SKM-1 treated with dmso at 0.1 percent for 144 hours (cell line): ENCODE measurements around the gene PCNX2.
"Not testable (repeated sequence)": the region's sequence is repeated elsewhere in the genome, so short reads cannot be mapped to it uniquely, and the experiment has no call there.

Experiments
- DNase-seq: peaks from one replicate; lab custom pipeline; 2025; ENCODE audit not compliant: unreplicated experiment; lab: John Stamatoyannopoulos, UW

The PCNX2 gene

DNA sequence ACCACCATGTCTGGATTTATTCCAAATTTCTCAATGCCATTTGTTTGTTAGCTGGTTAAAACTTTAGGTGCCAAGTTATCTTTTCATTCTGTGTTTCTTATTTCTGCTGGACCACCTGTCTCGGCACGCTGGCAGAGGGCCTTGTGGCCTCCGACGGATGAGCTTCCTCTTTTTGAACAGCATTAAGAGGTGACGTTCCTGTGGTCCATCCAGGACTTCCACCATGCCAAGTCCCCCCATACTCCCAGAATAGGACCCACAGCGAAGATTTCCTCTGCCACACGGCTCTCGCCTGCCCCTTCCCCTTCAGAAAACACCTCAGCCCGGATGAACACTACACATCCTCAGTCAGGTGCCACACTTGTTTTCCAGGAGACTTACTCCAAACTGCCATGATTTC is 271.3 kb downstream of the PCNX2 start:
- DNase-seq, result no peak

DNA sequence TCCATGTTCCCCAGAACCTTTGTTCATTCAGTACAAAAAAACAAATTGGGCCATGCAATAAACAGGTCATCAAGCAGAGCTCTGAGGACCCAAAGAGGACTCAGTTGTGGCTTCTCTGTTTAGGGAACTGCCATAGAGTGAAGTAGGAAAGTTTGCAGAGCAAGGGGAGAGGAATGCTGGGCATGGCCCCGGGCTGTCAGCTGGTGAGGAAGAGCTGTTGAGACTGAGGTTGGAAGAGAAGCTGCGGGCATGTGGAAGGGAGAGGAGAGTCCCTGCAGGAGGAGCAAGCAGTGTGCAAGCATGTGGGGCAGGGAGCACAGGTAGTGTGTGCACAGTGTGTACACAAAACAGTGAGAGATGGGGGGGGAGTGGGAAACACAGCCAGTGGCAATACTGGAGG is 273.3 kb downstream of the PCNX2 start:
- no peak for DNase-seq

GRCh38 chr1:233020426-233020825 is 275.1 kb downstream of the PCNX2 start:
- DNase-seq, result no peak

GRCh38 chr1:233019778-233020325 is 275.7 kb downstream of the PCNX2 start:
- no peak for DNase-seq

DNA sequence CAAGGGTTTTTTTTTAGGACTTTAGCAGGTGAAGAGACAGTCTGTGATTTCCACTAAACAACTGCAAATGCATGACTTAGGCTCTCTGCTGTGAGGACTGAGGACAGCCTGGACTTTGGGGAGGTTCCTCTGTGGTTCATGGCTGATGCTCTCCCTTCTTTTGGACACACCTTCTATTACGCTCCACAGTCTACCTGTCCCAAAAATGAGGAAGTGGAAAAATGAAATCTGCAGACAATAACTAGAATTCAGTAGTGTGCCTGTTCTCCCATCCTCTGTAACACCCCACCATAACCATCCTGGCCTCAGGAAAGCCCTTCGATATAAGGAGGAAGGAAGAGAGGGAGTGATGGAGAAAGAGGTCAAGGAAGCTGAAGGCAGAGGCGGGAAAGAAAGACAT is 276.4 kb downstream of the PCNX2 start:
- no peak for DNase-seq

DNA sequence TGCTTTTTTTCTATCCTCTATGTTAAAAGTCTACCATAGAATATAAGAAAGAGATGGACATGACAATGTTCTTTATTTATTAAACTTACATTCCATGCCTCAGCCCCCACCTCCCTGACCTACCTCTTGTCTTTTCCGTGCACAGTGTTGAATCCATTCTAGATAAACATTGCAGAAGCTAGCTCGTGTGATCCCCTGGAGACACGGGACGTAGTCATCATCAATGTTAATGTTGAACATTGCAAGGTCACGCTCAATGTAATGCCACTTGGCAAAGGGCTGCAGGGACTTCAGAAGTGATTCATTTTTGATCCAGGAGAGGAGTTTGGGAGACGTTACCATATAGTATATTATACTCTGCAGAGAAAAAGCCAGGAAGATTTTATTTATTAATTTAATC is 278.7 kb downstream of the PCNX2 start:
- no peak for DNase-seq

DNA sequence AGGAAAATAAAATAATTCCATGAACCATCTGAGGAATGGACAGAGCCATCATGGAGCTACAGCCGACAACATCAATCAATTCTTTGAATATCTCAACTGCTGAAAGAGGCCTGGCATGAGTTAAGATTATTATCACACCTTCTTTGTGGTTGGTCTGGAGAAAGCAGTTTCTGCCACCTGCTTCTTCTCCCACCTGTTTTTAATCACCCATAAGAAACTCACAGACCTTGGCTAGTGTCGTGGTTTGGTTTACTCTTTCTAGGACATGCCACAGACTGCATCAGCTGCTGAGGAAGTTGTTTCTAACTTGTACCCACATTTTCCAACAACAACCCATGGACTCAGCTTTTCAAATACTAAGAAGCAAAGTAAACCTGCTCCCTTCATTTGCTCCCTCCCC is 279.6 kb downstream of the PCNX2 start:
- no peak for DNase-seq

- DNase-seq, result no peak
These were observed 283.5 kb downstream of the PCNX2 start for GRCh38 chr1:233012021-233012420.

DNA sequence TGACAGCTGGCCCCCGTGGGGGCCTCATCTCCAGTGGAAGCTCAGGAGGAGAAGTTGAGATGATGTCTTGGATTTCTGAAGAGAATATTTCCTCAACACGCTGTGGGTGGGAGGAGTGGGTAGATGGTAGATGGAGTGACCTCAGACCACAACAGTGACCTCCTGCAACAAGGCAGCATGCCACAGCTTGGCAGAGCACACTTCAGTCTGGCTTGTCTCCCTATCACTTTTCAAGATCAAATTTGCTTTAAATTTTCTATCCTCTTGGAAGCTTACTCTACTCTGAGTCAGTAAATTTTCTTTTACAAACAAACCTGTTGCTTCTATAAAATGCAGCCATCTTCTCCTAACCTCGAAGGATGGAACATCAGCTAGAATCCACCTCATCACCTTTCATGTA is 285.4 kb downstream of the PCNX2 start:
- DNase-seq, result no peak

DNA sequence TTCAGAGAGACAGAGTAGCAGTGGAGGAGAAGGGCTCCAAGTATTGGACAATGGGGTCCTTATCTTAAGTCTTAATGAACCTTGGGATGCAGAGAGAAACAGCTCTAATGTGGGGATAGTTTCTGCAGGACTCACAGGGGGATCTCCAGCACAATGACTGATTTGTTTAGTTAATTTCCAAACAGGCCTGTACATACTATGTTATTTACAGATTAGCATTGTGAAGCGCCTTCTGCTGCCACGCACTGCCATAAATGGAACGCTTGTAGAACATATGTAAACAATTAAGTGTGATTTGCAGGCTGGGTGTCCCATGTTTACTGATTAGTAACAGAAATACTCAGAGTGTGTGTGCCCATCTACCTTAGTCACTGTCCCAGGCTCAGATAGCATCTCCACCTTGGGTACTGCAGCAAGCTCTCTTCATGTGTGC is 289.0 kb downstream of the PCNX2 start:
- no peak for DNase-seq

DNA sequence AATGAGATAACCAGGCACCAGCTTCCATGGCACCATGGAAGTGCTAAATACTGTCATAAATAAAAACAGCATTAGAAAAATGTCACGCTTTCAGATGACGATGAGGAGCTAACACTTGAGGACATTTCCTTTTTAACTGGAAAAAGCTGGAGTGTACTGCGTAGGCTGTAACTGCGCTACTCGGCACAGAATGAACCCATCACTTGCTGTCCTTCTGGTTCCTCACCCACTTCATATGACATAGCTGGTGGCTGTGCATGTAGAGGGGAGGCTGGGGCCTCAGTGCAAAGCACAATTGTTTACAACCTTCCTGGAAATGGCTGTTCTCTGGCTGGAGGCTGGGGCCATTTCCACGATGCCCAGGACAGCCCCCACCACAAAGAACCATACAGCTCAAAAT is 289.4 kb downstream of the PCNX2 start:
- no peak for DNase-seq

DNA sequence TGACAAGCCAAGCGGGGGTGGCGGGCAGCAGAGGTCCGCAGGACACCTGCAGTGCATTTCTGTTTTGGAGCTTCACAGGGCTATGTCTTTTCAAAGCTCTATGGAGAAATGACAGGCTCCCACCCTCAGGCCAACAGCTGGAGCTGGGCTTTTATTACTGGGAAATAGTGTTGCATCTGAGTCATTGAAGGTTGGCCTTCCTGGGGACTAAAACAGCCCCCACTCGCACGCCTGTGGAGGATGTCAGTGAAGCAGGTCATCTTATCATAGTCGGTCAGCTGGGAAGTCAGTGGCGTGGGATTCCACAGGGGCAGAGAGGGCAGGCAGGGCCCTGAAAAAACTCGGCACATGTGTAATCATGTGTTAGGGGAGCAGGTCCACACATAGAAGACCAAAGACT is 289.8 kb downstream of the PCNX2 start:
- no peak for DNase-seq

DNA sequence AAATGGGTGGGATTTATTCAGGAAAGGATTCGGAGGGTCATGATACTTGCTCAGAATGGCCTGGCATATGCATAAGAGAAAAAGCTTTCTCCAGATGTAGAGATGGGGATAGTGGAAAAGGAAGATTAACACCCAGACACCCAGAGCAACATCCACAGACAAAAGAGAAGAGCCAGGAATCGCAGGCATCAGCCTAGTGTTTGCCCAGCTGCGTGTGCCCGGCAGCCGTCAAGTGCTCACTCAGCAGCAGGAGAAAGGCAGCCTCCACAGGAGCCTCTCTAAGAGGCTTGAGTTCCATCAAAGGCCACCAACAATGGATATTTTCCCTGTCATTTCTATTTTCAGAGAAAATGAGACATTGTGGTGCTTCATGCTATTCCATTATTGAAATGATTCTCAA is 290.4 kb downstream of the PCNX2 start:
- DNase-seq, result no peak

- no peak for DNase-seq
These were observed 291.1 kb downstream of the PCNX2 start for GRCh38 chr1:233004451-233004850.

DNA sequence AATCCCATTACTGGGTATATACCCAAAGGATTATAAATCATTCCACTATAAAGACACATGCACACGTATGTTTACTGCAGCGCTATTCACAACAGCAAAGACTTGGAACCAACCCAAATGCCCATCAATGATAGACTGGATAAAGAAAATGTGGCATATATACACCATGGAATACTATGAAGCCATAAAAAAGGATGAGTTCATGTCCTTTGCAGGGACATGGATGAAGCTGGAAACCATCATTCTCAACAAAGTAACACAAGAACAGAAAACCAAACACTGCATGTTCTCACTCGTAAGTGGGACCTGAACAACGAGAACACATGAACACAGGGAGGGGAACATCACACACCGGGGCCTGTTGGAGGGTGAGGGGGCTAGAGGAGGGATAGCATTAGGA is 291.9 kb downstream of the PCNX2 start:
- DNase-seq, result not testable (repeated sequence)

DNA sequence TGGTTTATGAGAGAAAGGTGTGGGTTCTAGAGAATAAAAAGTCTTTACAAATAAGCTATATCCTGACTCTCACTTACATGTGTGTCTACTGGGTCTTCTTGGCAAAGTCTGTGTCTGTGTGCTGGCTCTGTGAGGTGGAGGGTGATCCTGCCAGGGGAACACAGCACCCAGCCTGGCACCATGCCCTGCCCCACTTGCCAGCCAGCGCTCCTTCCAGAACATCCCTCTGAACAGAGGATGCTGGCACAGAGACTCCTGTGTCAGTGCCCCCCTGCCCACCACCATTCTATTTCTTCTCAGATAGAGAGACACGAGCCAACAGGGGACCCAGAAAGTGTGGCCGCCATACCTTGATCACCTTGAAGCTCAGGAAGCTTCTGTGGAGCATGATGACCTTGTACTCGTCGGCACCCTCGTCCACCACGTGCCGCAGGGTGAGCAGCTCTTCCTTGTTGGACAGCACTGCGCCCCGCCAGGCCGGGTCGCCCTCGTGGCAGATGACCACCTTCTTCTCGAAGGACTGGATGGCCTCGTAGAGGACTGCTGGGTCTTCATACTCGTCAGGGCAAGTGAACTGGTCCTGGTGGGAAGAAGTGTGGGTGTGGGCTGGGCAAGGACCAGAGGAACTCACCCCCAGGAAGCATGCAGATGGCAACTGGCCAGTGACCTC is 295.4 kb downstream of the PCNX2 start:
- DNase-seq, result no peak

DNA sequence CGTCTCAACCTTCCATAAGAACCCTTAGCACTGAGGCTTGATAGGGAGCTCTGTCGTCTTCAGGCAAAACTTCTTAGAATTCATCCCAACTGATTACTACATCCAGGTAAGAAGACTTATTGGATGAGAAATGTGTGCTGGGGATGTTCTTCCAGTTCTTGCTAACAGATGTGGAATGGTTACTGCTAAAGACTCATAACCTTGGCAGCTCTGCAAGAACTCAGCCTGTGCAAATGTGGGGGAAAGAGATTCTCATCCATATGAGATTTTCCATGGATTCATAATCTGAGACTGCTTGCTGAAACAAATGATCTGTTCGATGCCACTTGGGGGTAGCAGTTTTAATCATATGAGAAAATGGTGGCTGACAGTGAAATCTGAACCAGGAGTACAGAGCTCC is 296.9 kb downstream of the PCNX2 start:
- DNase-seq, result no peak

DNA sequence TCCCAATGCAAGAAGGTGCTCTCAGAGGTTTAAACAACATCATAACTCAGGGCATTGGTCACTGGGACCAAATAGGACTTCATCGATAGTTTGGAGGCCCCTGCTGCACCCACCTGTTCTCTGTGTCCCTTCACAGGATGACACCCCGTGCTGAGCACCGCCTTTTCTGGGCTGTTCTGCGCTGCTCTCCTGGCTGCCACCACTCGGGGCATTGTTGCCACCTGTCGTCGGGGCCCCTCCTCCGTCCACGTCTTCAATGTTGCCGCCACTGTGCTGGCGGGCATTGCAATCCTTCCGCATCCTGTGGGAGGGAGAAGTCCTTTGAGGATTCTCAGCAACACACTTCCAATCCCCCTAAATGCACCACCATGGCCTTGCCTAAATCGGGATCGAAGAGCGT is 297.4 kb downstream of the PCNX2 start:
- DNase-seq, result no peak

DNA sequence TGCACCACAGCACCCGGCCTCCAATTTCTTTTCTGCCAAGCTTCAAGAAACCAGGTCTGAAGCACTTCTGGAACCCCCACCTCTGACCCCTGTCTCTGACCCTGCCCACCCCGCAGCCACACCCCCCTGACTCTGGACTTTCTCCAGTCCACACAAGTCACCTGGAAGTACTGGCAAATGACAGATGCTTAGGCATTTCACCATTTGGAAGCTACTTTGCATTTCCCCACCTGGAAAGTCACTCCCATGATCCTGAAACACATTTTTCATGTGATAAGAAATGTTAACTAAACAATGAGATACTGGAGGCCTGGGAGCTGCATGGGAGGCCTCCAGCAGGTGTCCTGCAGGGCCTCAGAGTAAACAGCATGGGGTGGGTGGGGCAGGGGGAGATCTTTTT is 299.4 kb downstream of the PCNX2 start:
- no peak for DNase-seq

GRCh38 chr1:232995189-232995588 is 300.3 kb downstream of the PCNX2 start:
- no peak for DNase-seq

- no peak for DNase-seq
These were observed 302.0 kb downstream of the PCNX2 start for GRCh38 chr1:232993555-232993954.

DNA sequence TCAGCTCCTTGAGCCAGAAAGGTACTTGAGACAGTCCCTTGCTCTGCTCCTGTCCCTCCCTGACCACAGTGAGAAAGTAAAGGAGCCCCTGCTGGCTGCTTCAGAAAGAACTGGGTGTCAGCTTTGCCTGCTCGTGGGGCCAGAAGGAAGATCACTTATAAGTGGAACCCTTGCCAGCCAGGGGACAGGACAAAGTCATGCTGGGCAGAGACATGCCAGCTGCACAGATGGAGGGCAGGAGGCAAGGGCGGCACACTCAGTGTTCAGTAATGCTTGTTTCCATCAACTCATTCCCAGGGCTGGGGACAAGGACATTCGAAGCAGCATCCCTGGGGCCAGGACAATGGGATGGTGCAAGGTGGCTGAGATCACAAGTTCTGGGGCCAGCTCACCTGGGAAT is 303.3 kb downstream of the PCNX2 start:
- DNase-seq, result no peak

DNA sequence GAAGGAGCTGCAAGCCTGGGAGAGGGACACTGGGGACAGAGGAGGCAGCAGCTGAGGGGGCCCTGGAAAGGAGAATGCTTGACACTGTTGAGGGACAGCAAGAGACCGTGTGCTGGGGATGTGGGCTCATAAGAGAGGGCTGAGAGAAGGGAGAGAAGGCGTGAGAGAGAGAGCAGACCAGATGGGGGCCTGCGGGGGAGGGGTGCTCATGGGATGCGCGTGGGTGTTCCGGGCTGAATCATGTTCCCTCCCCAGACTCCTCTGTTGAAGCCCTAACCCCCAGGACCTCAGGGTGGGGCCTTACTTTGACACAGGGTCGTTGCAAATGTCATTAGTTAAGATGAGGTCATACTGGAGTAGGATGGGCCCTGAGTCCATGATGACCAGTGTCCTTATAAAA is 304.3 kb downstream of the PCNX2 start:
- DNase-seq, result no peak
